BE2C (cell line): ENCODE results near the gene FOXN3.

Source experiments
- DNase-seq: peaks from one replicate; pipeline ENCODE4 v3.0.0-alpha.2; 2020
- H3K27me3 ChIP-seq: fragments of 250-450 bp; sonication (Bioruptor Pico); 2 replicates; pipeline ENCODE4 v1.5.1; 2020; ENCODE audit warnings: mild to moderate bottlenecking
- H3K36me3 ChIP-seq: fragments of 250-450 bp; sonication (Bioruptor Pico); 2 replicates; pipeline ENCODE4 v1.5.1; 2020; ENCODE audit warnings: mild to moderate bottlenecking
- H3K4me1 ChIP-seq: fragments of 250-450 bp; sonication (Bioruptor Pico); 2 replicates; pipeline ENCODE4 v1.5.1; 2020
- H3K4me3 ChIP-seq: 2 replicates; pipeline ENCODE4 v1.5.1; 2011; ENCODE audit warnings: low read depth, low read length
- H3K9me3 ChIP-seq: fragments of 250-450 bp; sonication (Bioruptor Pico); 2 replicates; pipeline ENCODE4 v1.5.1; 2020
- TF ChIP-seq, protein P1 (sequence below): IDR thresholded peaks from 2 replicates; pipeline ENCODE4 v1.5.1; 2012; ENCODE audit warnings: mild to moderate bottlenecking, low read depth, low read length

Gene FOXN3

GRCh38 chr14:89416002-89416995 is 734 bp downstream of the FOXN3 start:
- Histone ChIP-seq H3K36me3 (peaks cover 7% of the 10 kb centered on the region), H3K4me3 (peak overlapping the region; percentile 92), H3K4me1 (peaks cover 10% of the 10 kb centered on the region), H3K9me3 (no peaks in the 10 kb centered on the region), H3K27me3 (no peaks in the 10 kb centered on the region)
- TF ChIP-seq, protein P1, sequence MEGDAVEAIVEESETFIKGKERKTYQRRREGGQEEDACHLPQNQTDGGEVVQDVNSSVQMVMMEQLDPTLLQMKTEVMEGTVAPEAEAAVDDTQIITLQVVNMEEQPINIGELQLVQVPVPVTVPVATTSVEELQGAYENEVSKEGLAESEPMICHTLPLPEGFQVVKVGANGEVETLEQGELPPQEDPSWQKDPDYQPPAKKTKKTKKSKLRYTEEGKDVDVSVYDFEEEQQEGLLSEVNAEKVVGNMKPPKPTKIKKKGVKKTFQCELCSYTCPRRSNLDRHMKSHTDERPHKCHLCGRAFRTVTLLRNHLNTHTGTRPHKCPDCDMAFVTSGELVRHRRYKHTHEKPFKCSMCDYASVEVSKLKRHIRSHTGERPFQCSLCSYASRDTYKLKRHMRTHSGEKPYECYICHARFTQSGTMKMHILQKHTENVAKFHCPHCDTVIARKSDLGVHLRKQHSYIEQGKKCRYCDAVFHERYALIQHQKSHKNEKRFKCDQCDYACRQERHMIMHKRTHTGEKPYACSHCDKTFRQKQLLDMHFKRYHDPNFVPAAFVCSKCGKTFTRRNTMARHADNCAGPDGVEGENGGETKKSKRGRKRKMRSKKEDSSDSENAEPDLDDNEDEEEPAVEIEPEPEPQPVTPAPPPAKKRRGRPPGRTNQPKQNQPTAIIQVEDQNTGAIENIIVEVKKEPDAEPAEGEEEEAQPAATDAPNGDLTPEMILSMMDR, result no peak
- DNase-seq, result peak; percentile 94

- Histone ChIP-seq H3K9me3 (no peaks in the 10 kb centered on the region), H3K4me1 (peaks cover 10% of the 10 kb centered on the region)
- TF ChIP-seq, protein P1, result no peak
Observed at GRCh38 chr14:89415159-89415558, 1.9 kb downstream of the FOXN3 start.

GRCh38 chr14:89411976-89412375 is 5.1 kb downstream of the FOXN3 start:
- Histone ChIP-seq H3K9me3 (no peaks in the 10 kb centered on the region), H3K4me1 (peaks cover 10% of the 10 kb centered on the region), H3K36me3 (peaks cover 26% of the 10 kb centered on the region), H3K4me3 (no peak overlapping the region), H3K27me3 (no peaks in the 10 kb centered on the region)
- TF ChIP-seq, protein P1, result no peak
- no peak for DNase-seq

More at GRCh38 chr14:89415159-89415558, 1.9 kb downstream of the FOXN3 start:
- H3K27me3 ChIP-seq, result no peaks in the 10 kb centered on the region
- peak overlapping the region; percentile 92 for H3K4me3 ChIP-seq
- DNase-seq, result no peak
- peaks cover 12% of the 10 kb centered on the region for H3K36me3 ChIP-seq

- TF ChIP-seq, protein P1, result no peak
- H3K4me1 ChIP-seq, result peaks cover 8% of the 10 kb centered on the region
Observed at GRCh38 chr14:89409961-89410360, 7.1 kb downstream of the FOXN3 start.

DNA sequence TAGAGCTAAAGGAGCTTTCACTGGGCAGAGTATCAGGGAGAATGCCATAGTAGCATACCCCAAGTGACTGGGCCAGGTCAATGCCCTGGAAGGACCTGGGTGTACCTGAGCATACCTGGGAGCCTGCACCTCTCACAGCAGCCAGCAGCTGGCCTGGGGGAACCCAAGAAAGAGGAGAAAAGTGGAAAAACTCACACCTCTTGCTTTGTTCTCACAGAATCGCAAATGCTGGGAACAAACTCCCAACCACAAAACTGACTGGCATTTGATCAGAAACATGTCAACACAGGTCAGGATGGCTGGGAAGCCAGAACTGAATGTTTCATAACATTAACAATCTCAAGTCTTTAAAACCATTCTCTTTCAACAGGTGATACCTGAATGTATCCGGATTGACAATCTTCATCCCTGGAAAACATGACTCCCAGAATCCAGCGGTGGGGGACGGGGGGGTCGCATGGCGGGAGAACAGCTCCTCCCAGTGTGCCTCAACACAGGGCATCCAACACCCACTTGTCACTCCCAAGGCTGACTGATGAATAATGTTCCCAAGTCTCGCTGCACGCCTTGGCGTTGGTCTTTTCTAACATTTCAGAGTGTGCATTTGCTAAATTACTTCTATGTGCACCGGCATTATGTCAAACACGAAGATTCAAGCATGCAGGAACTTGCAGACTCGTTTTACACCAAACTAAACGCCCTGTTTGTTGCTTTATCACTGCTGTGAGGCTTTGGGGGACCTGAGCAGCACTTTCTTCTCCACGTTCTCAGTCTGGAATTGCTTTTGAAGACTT is 7.9 kb downstream of the FOXN3 start:
- Histone ChIP-seq H3K4me3 (no peak overlapping the region), H3K9me3 (no peaks in the 10 kb centered on the region), H3K36me3 (peaks cover 40% of the 10 kb centered on the region), H3K4me1 (peaks cover 4% of the 10 kb centered on the region; the same call in 1 of the 2 replicates), H3K27me3 (no peaks in the 10 kb centered on the region)
- TF ChIP-seq, protein P1, result no peak
- DNase-seq, result no peak

More at GRCh38 chr14:89409961-89410360, 7.1 kb downstream of the FOXN3 start:
- Histone ChIP-seq H3K4me3 (no peak overlapping the region), H3K9me3 (no peaks in the 10 kb centered on the region), H3K36me3 (peaks cover 40% of the 10 kb centered on the region), H3K27me3 (no peaks in the 10 kb centered on the region)
- DNase-seq, result no peak
